K562 (cell line): ENCODE results near the gene RPL10A. TPM values are rescaled to one million over a fixed set of nuclear protein-coding genes. Genes with fewer than 3 reads are reported as not detected.

Source experiments
- DNMT1 ChIP-seq: fragments of 450-650 bp; IDR thresholded peaks from 2 replicates; pipeline ENCODE4 v1.6.1; 2016; ENCODE audit warnings: antibody characterized with exemption, mild to moderate bottlenecking
- GTF2E2 ChIP-seq: fragments of 200-800 bp; sonication (Bioruptor generic); IDR thresholded peaks from 2 replicates; pipeline ENCODE4 v1.6.1; 2016; ENCODE audit warnings: missing genetic modification characterization, missing compliant biosample characterization
- HDAC2 ChIP-seq: fragments of 450-650 bp; IDR thresholded peaks from 2 replicates; pipeline ENCODE4 v1.6.1; 2016; ENCODE audit warnings: mild to moderate bottlenecking
- MAZ ChIP-seq, 2 experiments: fragments of 450-650 bp in 1 of 2; sonication (generic) in 1 of 2; formaldehyde crosslinking; IDR thresholded peaks in 1 of 2; conservative IDR thresholded peaks in 1 of 2; 2 replicates each; pipeline versions ENCODE4 v1.4.0 to v1.5.0; 2020; ENCODE audit warnings: mild to moderate bottlenecking in 1 of 2, missing genetic modification reagents in 1 of 2
- POLR2AphosphoS2 ChIP-seq: IDR thresholded peaks from 2 replicates; pipeline ENCODE4 v1.6.1; 2012; ENCODE audit warnings: low read length, improper control_type of control experiment
- RCOR1 ChIP-seq, 2 experiments: IDR thresholded peaks; 2 replicates each; pipeline ENCODE4 v1.6.1; 2012; ENCODE audit warnings: low read depth in 2 of 2, low read length in 2 of 2, borderline replicate concordance in 1 of 2, improper control_type of control experiment in 1 of 2
- SNIP1 ChIP-seq: fragments of 450-650 bp; IDR thresholded peaks from 2 replicates; pipeline ENCODE4 v1.7.1; 2017; ENCODE audit warnings: low read depth, mild to moderate bottlenecking
- polyA plus RNA-seq, 8 experiments: library from polyadenylated mRNA; depleted of rRNA in 4 of 8; stranded (reverse) in 5 of 8; unstranded in 3 of 8; fragments of >200 nt; fragmentation: Nextera tagmentation in 2 of 8; fragmentation: Illumina TruSeq in 1 of 8; extraction: Ambion mirVana in 2 of 8; extraction: Trizol in 1 of 8; gene quantifications; 2 replicates each; pipeline versions ENCODE4 v1.2.1 to v1.2.3, GENCODE V29; 2011 to 2014; ENCODE audit warnings: inconsistent platforms in 1 of 8, missing spikeins in 1 of 8
- total RNA-seq, 7 experiments: library from RNA; depleted of rRNA in 6 of 7; stranded (reverse); fragments of >200 nt in 6 of 7; fragmentation: Illumina TruSeq in 2 of 7; extraction: Trizol in 2 of 7; gene quantifications; 2 replicates each; pipeline versions ENCODE4 v1.2.1 to v1.2.3, GENCODE V29; 2011 to 2021; ENCODE audit warnings: low replicate concordance in 1 of 7
- TF ChIP-seq, protein P1 (sequence below), 2 experiments: fragments of 450-650 bp; formaldehyde crosslinking in 1 of 2; IDR thresholded peaks; 2 replicates each; pipeline versions ENCODE4 v1.4.0 to v1.6.1; 2014 to 2020; ENCODE audit warnings: mild to moderate bottlenecking in 2 of 2, borderline replicate concordance in 1 of 2, low read depth in 1 of 2
- TF ChIP-seq, protein P2 (sequence below): fragments of 250-450 bp; sonication (Bioruptor Pico); IDR thresholded peaks from 2 replicates; pipeline ENCODE4 v1.5.0; 2020; ENCODE audit warnings: mild to moderate bottlenecking, borderline replicate concordance
- TF ChIP-seq, protein P3 (sequence below), 2 experiments: fragments of 200-800 bp in 1 of 2; sonication (Bioruptor generic) in 1 of 2; sonication (generic) in 1 of 2; formaldehyde crosslinking in 1 of 2; IDR thresholded peaks in 1 of 2; conservative IDR thresholded peaks in 1 of 2; 2 replicates each; pipeline versions ENCODE4 v1.5.0 to v1.6.1; 2016 to 2020; ENCODE audit warnings: missing compliant biosample characterization in 1 of 2, missing genetic modification characterization in 1 of 2, missing genetic modification reagents in 1 of 2
- TF ChIP-seq, protein P4 (sequence below), 2 experiments: IDR thresholded peaks; 2 replicates each; pipeline ENCODE4 v1.6.1; 2012; ENCODE audit warnings: improper control_type of control experiment in 2 of 2, low read depth in 2 of 2, low read length in 2 of 2, borderline replicate concordance in 1 of 2

The RPL10A gene
- total and polyA plus RNA-seq, 9 of the 15 experiments (the other 6 are each of a cell fraction or from before 2014, with no cell fraction given): 1,589 to 3,237 (median 2,116) TPM

- TF ChIP-seq, protein P1, sequence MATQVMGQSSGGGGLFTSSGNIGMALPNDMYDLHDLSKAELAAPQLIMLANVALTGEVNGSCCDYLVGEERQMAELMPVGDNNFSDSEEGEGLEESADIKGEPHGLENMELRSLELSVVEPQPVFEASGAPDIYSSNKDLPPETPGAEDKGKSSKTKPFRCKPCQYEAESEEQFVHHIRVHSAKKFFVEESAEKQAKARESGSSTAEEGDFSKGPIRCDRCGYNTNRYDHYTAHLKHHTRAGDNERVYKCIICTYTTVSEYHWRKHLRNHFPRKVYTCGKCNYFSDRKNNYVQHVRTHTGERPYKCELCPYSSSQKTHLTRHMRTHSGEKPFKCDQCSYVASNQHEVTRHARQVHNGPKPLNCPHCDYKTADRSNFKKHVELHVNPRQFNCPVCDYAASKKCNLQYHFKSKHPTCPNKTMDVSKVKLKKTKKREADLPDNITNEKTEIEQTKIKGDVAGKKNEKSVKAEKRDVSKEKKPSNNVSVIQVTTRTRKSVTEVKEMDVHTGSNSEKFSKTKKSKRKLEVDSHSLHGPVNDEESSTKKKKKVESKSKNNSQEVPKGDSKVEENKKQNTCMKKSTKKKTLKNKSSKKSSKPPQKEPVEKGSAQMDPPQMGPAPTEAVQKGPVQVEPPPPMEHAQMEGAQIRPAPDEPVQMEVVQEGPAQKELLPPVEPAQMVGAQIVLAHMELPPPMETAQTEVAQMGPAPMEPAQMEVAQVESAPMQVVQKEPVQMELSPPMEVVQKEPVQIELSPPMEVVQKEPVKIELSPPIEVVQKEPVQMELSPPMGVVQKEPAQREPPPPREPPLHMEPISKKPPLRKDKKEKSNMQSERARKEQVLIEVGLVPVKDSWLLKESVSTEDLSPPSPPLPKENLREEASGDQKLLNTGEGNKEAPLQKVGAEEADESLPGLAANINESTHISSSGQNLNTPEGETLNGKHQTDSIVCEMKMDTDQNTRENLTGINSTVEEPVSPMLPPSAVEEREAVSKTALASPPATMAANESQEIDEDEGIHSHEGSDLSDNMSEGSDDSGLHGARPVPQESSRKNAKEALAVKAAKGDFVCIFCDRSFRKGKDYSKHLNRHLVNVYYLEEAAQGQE (IDR thresholded peaks at IDR 0.05; ENCODE audit: borderline replicate concordance): no peak
- TF ChIP-seq, protein P1 (CRISPR knock-in tag; IDR thresholded peaks at IDR 0.05; ENCODE audit: low read depth): 0 out of 2 replicates have a peak, but pooled peaks have one; percentile 44
- no peak for TF ChIP-seq SNIP1
- TF ChIP-seq POLR2AphosphoS2: no peak
- peak; percentile 51; the same call in 1 of the 2 replicates for TF ChIP-seq GTF2E2 (tag)
- TF ChIP-seq MAZ (CRISPR knock-in tag; conservative IDR thresholded peaks at IDR 0.05 in 1 of 2, IDR thresholded peaks at IDR 0.05 in 1 of 2): peak in 1 of 2 experiments; percentile 30; a peak in 2 of 4 replicates
- TF ChIP-seq, protein P2, sequence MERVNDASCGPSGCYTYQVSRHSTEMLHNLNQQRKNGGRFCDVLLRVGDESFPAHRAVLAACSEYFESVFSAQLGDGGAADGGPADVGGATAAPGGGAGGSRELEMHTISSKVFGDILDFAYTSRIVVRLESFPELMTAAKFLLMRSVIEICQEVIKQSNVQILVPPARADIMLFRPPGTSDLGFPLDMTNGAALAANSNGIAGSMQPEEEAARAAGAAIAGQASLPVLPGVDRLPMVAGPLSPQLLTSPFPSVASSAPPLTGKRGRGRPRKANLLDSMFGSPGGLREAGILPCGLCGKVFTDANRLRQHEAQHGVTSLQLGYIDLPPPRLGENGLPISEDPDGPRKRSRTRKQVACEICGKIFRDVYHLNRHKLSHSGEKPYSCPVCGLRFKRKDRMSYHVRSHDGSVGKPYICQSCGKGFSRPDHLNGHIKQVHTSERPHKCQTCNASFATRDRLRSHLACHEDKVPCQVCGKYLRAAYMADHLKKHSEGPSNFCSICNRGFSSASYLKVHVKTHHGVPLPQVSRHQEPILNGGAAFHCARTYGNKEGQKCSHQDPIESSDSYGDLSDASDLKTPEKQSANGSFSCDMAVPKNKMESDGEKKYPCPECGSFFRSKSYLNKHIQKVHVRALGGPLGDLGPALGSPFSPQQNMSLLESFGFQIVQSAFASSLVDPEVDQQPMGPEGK: no peak
- TF ChIP-seq, protein P3, sequence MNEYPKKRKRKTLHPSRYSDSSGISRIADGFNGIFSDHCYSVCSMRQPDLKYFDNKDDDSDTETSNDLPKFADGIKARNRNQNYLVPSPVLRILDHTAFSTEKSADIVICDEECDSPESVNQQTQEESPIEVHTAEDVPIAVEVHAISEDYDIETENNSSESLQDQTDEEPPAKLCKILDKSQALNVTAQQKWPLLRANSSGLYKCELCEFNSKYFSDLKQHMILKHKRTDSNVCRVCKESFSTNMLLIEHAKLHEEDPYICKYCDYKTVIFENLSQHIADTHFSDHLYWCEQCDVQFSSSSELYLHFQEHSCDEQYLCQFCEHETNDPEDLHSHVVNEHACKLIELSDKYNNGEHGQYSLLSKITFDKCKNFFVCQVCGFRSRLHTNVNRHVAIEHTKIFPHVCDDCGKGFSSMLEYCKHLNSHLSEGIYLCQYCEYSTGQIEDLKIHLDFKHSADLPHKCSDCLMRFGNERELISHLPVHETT (CRISPR knock-in tag; conservative IDR thresholded peaks at IDR 0.05 in 1 of 2, IDR thresholded peaks at IDR 0.05 in 1 of 2): peak in 1 of 2 experiments; percentile 83; a peak in 2 of 4 replicates
- no peak for TF ChIP-seq RCOR1 (IDR thresholded peaks at IDR 0.05; ENCODE audit: borderline replicate concordance in 1 of 2, low read depth in 2 of 2, low read length in 2 of 2)
- no peak for TF ChIP-seq HDAC2
- TF ChIP-seq, protein P4, sequence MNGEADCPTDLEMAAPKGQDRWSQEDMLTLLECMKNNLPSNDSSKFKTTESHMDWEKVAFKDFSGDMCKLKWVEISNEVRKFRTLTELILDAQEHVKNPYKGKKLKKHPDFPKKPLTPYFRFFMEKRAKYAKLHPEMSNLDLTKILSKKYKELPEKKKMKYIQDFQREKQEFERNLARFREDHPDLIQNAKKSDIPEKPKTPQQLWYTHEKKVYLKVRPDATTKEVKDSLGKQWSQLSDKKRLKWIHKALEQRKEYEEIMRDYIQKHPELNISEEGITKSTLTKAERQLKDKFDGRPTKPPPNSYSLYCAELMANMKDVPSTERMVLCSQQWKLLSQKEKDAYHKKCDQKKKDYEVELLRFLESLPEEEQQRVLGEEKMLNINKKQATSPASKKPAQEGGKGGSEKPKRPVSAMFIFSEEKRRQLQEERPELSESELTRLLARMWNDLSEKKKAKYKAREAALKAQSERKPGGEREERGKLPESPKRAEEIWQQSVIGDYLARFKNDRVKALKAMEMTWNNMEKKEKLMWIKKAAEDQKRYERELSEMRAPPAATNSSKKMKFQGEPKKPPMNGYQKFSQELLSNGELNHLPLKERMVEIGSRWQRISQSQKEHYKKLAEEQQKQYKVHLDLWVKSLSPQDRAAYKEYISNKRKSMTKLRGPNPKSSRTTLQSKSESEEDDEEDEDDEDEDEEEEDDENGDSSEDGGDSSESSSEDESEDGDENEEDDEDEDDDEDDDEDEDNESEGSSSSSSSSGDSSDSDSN (IDR thresholded peaks at IDR 0.05; ENCODE audit: borderline replicate concordance in 1 of 2, low read depth in 2 of 2, low read length in 2 of 2): peak; percentile 19 to 21; a peak in 1 of 4 replicates
- TF ChIP-seq DNMT1: no peak
Measured at GRCh38 chr6:35496841-35497570, 28.8 kb downstream of the RPL10A start, which contains the start of gene TEAD3 (continued).
